ENCODE results near the gene OR2B2. TPM values are rescaled to one million over a fixed set of nuclear protein-coding genes. Genes with fewer than 3 reads are reported as not detected.
A peak's percentile ranks its signal among the peaks of the same experiment; 100 is the strongest.

Gene OR2B2
- total and polyA plus RNA-seq, 4 donors, result not detected

DNA sequence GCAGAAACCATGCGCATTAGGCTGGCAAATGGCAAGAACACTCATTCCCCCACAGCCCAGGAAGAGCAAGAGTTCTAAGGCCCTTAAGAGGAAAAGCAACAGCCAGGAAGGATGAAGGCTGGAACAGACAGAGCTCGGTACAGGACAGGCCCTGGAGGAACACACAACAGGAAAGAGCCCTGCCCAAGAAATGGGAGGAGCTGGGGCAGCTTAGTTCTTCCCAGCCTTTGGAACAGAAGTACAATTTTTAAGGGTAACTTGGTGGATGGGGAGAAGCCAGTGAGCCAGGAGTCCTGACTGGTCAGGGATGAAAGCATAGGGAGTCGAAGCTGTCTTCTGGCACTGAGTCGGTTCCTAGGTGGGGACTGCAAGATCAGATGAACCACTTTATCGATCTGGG is 32.4 kb downstream of the OR2B2 start:
- Histone ChIP-seq H3K36me3 (ENCODE audit: control insufficient read depth in 4 of 4, insufficient read depth in 4 of 4, low read length in 4 of 4) (no peaks in the 10 kb centered on the region), H3K9me3 (ENCODE audit: control insufficient read depth in 4 of 4, insufficient read depth in 3 of 4, low read length in 3 of 4) (no peaks in the 10 kb centered on the region), H3K9ac (ENCODE audit: insufficient read depth in 1 of 2, low read length in 2 of 2) (no peak overlapping the region), H3K27me3 (ENCODE audit: control insufficient read depth in 3 of 3, insufficient read depth in 3 of 3, low read length in 2 of 3) (no peaks in the 10 kb centered on the region), H3K27ac (ENCODE audit: low read depth in 1 of 2, low read length in 1 of 2) (no peak overlapping the region), H3K4me1 (ENCODE audit: control insufficient read depth in 5 of 5, insufficient read depth in 5 of 5, low read length in 5 of 5) (no peaks in the 10 kb centered on the region), H3K4me3 (no peak overlapping the region)
- TF ChIP-seq, protein P1, sequence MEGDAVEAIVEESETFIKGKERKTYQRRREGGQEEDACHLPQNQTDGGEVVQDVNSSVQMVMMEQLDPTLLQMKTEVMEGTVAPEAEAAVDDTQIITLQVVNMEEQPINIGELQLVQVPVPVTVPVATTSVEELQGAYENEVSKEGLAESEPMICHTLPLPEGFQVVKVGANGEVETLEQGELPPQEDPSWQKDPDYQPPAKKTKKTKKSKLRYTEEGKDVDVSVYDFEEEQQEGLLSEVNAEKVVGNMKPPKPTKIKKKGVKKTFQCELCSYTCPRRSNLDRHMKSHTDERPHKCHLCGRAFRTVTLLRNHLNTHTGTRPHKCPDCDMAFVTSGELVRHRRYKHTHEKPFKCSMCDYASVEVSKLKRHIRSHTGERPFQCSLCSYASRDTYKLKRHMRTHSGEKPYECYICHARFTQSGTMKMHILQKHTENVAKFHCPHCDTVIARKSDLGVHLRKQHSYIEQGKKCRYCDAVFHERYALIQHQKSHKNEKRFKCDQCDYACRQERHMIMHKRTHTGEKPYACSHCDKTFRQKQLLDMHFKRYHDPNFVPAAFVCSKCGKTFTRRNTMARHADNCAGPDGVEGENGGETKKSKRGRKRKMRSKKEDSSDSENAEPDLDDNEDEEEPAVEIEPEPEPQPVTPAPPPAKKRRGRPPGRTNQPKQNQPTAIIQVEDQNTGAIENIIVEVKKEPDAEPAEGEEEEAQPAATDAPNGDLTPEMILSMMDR (IDR thresholded peaks at IDR 0.05; ENCODE audit: control extremely low read depth, extremely low read depth), result no peak
- WGBS, 2 donors, result 79 to 81% methylated on average over 5 of the region's 5 CpGs
- DNase-seq, result no peak
- ATAC-seq (ENCODE audit: insufficient read depth, low FRiP score), result no peak

GRCh38 chr6:27874016-27874415 is 38.2 kb downstream of the OR2B2 start:
- H3K9me3 ChIP-seq (ENCODE audit: control insufficient read depth in 4 of 4, insufficient read depth in 3 of 4, low read length in 3 of 4), result peaks cover 0 to 4% (median 0%) of the 10 kb centered on the region in 4 donors
- DNase-seq (no peak), ATAC-seq (ENCODE audit: insufficient read depth, low FRiP score) (no peak)
- H3K27me3 ChIP-seq (ENCODE audit: control insufficient read depth in 3 of 3, insufficient read depth in 3 of 3, low read length in 2 of 3), result no peaks in the 10 kb centered on the region
- TF ChIP-seq, protein P1 (IDR thresholded peaks at IDR 0.05; ENCODE audit: control extremely low read depth, extremely low read depth), result no peak
- H3K27ac ChIP-seq (ENCODE audit: low read depth in 1 of 2, low read length in 1 of 2), result no peak overlapping the region
- peaks cover 0 to 23% (median 8%) of the 10 kb centered on the region in 5 donors for H3K4me1 ChIP-seq (ENCODE audit: control insufficient read depth in 5 of 5, insufficient read depth in 5 of 5, low read length in 5 of 5)
- H3K9ac ChIP-seq (ENCODE audit: insufficient read depth in 1 of 2, low read length in 2 of 2), result peak overlapping the region in 1 of 2 donors; percentile 91
- 34 to 66% methylated on average over 8 of the region's 8 CpGs for WGBS, 2 donors
- H3K36me3 ChIP-seq (ENCODE audit: control insufficient read depth in 4 of 4, insufficient read depth in 4 of 4, low read length in 4 of 4), result no peaks in the 10 kb centered on the region
- H3K4me3 ChIP-seq, result no peak overlapping the region

- TF ChIP-seq, protein P1 (IDR thresholded peaks at IDR 0.05; ENCODE audit: control extremely low read depth, extremely low read depth), result no peak
- Histone ChIP-seq H3K9me3 (ENCODE audit: control insufficient read depth in 4 of 4, insufficient read depth in 3 of 4, low read length in 3 of 4) (peaks cover 0 to 4% (median 0%) of the 10 kb centered on the region in 4 donors), H3K9ac (ENCODE audit: insufficient read depth in 1 of 2, low read length in 2 of 2) (peak overlapping the region; percentile 86 to 91), H3K27ac (ENCODE audit: low read depth in 1 of 2, low read length in 1 of 2) (peak overlapping the region; percentile 46 to 72), H3K4me1 (ENCODE audit: control insufficient read depth in 5 of 5, insufficient read depth in 5 of 5, low read length in 5 of 5) (peaks cover 0 to 23% (median 8%) of the 10 kb centered on the region in 5 donors), H3K27me3 (ENCODE audit: control insufficient read depth in 3 of 3, insufficient read depth in 3 of 3, low read length in 2 of 3) (no peaks in the 10 kb centered on the region), H3K36me3 (ENCODE audit: control insufficient read depth in 4 of 4, insufficient read depth in 4 of 4, low read length in 4 of 4) (no peaks in the 10 kb centered on the region), H3K4me3 (peak overlapping the region; percentile 41)
- ATAC-seq (ENCODE audit: insufficient read depth, low FRiP score) (peak; percentile 41), DNase-seq (peak; percentile 92 to 96 (median 96))
- 0 to 2% methylated on average over 50 of the region's 50 CpGs for WGBS, 2 donors
Observed at GRCh38 chr6:27873021-27873940, 38.9 kb downstream of the OR2B2 start.
